GM12875 (cell line): ENCODE data around the gene CARD11.

Experiments
- H3K4me3 ChIP-seq: one replicate; pipeline ENCODE4 v1.5.1; 2011; ENCODE audit warnings: low read depth, low read length, control low read depth
- TF ChIP-seq, protein P1 (sequence below): IDR thresholded peaks from 2 replicates; pipeline ENCODE4 v1.5.1; 2011; ENCODE audit warnings: low read depth, mild to moderate bottlenecking, control low read depth, inconsistent platforms, low read length, moderate library complexity, borderline replicate concordance; ENCODE audit not compliant: insufficient read depth

Gene CARD11

DNA sequence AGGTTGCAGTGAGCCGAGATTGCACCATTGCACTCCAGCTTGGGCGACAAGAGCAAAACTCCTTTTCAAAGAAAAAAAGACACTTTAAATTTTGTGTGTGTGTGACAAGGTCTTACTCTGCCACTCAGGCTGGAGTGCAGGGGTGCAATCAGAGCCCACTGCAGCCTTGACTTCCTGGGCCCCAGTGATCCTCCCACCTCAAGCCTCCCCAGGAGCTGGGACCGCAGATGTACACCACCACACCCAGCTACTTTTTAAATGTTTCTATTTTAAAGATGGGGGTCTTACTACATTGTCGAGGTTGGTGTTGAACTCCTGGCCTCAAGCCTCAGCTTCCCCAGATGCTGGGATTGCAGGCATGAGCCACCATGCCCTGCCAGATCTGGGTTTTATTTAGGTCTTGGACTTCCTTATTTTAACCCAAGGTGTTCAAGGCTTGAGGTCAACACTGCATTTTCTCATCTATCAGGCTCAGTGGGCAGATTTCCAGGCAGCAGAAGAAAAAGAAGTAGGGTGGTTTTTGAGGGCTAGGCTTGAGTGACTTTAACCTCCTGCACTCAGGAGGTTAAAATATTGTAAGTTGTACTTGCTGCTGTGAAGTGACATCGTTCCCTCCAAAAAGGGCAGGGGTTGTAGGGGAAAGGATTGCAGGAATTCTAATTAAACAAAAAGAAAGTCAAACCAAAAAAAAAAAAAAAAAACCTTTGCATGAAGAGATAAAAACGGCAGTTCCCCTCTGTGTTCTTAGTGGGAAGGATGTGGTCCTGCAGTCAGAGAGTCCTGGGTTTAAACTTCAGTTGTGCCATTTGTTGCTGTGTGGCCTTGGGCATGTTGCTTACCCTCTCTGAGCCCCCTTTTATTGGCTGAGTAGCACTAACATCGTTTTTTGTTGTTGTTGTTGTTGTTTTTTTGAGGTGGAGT, 71.5 kb downstream of the CARD11 start:
- no peak overlapping the region for H3K4me3 ChIP-seq
- TF ChIP-seq, protein P1, sequence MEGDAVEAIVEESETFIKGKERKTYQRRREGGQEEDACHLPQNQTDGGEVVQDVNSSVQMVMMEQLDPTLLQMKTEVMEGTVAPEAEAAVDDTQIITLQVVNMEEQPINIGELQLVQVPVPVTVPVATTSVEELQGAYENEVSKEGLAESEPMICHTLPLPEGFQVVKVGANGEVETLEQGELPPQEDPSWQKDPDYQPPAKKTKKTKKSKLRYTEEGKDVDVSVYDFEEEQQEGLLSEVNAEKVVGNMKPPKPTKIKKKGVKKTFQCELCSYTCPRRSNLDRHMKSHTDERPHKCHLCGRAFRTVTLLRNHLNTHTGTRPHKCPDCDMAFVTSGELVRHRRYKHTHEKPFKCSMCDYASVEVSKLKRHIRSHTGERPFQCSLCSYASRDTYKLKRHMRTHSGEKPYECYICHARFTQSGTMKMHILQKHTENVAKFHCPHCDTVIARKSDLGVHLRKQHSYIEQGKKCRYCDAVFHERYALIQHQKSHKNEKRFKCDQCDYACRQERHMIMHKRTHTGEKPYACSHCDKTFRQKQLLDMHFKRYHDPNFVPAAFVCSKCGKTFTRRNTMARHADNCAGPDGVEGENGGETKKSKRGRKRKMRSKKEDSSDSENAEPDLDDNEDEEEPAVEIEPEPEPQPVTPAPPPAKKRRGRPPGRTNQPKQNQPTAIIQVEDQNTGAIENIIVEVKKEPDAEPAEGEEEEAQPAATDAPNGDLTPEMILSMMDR = no peak

DNA sequence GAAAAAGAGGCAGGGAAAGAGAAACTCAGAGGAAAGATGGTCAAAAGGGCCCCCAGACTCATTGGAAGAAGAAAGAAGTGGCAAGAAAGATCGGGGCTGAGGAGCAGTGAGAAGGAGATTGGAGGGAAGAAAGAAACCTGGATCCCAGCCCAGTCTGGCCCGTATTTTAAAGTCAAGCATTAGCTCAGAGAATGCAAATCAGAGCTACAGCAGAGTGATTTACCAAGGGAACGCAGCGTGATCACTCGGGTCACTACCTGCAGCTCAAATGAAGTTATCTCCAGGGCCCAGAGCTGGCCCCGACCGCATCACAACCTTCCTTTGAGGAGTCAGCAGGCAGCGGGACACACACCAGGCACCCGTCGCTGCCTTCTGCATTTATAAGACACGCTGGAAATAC, 72.8 kb downstream of the CARD11 start:
- no peak overlapping the region for H3K4me3 ChIP-seq
- TF ChIP-seq, protein P1 = no peak

DNA sequence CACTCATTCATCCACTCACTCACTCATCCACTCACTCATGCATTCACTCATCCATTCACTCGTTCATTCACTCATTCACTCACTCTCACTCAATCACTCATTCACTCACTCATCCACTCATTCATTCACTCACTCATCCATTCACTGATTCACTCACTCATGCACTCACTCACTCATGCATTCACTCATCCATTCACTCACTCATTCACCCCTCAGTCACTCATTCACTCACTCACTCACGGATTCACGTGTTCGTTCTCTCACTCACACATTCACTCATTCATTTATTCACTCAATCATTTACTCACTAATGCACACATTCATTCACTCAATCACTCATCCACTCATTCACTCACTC, 73.4 kb downstream of the CARD11 start:
- TF ChIP-seq, protein P1 = no peak
- H3K4me3 ChIP-seq = no peak overlapping the region

DNA sequence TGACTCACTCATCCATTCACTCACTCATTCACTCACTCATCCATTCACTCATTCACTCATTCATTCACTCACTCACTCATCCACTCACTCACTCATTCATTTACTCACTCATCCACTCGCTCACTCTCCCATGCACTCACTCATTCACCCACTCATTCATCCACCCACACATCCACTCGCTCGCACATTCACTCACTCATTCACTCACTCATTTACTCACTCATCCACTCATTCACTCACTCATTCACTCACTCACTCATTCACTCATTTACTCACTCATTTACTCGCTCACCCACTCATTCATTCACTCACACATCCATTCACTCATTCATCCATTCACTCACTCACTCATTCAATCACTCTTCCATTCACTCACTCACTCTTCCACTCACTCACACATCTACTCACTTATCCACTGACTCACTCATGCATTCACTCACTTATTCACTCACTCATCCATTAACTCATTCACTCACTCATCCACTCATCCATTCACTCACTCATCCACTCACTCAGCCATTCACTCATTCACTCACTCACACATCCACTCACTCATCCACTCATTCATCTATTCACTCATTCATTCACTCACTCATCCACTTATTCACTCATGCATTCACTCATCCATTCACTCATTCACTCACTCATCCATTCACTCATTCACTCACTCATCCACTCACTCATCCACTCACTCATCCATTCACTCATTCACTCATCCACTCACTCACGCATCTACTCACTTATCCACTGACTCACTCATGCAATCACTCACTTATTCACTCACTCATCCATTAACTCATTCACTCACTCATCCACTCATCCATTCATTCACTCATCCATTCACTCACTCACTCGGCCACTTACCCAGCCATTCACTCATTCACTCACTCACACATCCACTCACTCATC, 74.0 kb downstream of the CARD11 start:
- TF ChIP-seq, protein P1 = no peak
- no peak overlapping the region for H3K4me3 ChIP-seq

DNA sequence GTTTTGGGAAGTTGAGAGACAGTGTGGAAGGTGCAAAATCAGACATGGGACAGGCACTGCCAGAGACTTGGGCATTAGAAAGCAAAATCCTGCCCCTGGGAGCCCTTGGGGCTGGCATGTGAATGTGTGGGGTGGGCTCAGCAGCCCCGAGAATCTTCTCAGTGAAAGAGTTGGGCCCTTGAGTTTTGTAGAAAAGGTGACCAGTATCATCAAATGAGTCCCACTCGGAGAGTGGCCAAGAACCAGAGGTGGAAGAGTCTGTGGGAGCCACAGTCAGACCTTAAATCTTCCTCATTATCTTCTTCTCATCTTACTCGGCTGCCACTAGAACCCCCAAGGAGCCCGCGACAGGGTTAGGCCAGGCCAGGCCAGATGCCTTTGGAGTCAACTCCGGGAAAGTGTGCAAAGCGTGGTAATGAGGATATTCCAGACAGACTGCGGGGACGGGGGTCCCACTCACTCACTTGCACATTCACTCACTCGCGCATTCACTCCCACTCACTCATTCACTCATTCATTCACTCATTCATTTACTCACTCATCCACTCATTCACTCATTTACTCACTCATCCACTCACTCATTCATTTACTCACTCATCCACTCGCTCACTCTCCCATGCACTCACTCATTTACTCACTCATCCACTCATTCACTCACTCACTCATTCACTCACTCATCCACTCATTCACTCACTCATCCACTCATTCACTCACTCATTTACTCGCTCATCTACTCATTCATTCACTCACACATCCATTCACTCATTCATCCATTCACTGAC, 74.9 kb downstream of the CARD11 start:
- no peak overlapping the region for H3K4me3 ChIP-seq
- TF ChIP-seq, protein P1 = no peak

DNA sequence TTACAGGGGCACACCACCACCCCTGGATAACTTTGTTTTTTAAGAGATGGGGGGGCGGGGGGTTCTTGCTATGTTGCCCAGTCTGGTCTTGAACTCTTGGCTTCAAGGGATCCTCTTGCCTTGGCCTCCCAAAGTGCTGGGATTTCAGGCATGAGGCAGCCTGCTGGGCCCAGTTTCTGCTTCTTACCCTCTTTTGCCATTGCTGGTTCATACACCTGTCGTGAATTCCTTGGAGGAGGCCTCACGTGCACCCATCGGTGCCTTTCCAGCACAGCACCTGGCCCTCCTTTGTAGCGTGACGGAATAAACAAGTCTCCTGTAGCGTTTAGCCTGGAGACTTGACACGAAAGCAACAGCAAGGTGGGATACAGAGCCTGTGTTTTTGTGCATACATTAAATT, 75.5 kb downstream of the CARD11 start:
- TF ChIP-seq, protein P1 = no peak
- H3K4me3 ChIP-seq = no peak overlapping the region
